SIG-M5 treated with dmso at 0.1 percent for 504 hours (cell line): ENCODE data around the gene GOLT1B.

ENCODE experiments used
- DNase-seq: peaks from one replicate; lab custom pipeline; 2025; ENCODE audit not compliant: unreplicated experiment; lab: John Stamatoyannopoulos, UW

Gene GOLT1B

DNA sequence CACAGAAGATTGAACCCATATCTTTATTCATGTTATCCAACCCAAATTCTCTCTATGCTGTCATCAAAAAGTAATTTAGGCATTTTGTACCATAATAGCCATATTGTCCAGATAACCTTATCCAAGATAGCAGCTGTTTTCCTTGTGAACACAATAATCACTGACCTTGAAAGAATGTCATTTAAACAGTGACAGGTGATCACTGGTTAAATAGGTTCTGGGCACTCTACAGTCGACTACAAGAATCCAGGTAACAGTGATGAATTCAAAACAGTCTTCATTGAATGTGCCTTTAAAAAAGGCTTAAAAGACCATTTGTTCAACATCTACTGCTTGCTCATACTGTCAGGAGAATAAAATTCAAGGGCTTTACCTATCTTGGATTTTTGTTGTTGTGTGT lies 20.0 kb downstream of the GOLT1B start:
- no peak for DNase-seq

DNA sequence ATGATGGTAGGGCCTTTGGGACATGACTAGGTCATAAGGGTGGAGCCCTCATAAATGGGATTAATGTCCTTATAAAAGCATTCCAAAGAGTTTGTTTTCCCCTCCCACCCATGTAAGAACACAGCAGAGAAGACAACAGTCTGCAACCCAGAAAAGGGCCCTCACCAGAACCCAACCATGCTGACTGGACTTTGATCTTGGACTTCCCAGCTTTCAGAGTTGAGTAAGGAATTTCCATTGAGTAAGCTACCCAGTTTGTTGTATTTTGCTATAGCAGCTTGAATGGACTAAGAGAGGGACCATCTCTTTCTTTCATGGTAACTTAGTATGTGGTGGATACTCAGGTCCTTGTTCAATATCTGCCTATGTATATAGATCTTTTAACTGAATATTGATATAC lies 21.6 kb downstream of the GOLT1B start:
- DNase-seq, result no peak

DNA sequence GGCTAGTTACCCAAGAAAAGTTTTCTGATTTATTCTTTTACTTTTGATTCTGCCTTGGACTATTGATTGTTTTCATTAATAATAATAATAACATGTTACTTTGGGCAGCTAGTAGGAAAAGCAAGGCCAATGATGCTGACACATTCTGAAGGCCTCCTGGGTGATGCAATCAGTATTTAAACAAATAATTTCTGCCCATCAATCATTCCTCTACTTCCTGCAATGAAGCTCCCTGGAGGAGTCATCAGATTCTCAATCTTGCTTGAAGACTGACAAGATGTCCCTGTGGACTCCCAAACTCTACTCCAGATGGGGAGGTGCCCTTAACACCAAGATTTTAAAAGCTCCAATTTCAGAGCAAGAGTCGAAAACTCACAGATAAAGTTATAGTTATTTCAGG lies 24.5 kb downstream of the GOLT1B start, which contains the start of gene SPX:
Gene SPX, plus strand, starts transcription at position 244 of the 400 bp plus-strand sequence. CDS start 177 bp downstream, outside the sequence.
- no peak for DNase-seq

DNA sequence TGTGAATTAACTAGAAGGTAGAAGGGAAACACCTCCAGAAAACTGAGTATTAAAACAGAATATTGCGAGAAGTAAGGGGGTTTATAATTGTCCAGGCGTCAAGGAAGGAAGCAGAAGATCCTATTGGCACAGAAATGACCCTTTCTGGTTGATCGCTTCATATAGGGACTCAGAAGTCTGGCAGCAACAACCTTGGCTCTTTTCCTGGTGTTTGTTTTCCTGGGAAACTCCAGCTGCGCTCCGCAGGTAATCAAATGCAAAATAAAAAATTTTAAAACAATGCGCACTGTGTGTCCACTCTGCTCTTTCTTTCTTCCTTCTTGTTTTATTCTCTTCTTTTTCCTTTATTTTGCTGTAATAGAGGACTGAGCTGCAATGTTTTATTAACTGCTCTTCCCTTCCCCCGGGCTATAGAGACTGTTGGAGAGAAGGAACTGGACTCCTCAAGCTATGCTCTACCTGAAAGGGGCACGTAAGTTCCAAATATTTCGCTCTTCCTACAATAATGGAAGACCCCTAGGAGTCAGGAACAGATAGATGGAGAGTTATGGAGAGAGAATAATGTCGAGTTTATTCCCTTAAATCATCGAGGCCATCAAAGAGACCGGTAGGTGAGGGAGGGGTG lies 25.2 kb downstream of the GOLT1B start:
- no peak for DNase-seq

DNA sequence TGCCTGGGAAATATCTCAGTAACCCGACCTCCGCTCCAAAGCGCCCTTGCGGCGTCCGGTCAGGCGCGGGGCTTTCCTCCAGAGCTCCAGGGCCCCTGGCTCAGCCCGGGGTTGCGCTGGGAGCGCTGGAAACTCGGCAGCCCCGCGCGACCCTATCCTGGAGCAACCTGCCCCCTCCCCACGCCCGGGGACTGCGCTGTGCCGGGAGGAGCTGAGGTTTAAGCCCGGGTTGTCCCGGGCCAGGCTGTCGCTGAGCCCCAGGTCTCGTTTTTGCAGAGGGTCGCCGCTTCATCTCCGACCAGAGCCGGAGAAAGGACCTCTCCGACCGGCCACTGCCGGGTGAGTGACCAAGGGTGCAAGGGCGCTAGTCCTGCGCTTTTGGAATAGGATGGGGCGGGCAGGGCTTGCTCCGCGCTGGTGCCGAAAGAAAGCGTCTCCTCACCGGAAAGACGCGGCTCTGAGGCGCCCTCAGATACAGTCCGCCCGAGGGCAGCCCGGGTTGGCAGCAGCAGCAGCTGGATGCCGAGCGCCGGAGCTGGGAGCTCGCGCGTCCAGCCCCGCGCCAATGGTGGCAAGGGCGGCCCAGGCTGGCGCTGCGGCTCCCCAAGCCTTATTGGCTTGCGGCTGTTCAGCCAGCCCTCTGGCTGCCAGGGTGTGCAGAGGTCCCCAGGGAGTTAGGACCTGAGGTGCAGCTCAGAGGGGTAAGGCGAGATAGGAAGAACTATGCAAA lies 26.0 kb downstream of the GOLT1B start:
- DNase-seq, result peak; percentile 21

DNA sequence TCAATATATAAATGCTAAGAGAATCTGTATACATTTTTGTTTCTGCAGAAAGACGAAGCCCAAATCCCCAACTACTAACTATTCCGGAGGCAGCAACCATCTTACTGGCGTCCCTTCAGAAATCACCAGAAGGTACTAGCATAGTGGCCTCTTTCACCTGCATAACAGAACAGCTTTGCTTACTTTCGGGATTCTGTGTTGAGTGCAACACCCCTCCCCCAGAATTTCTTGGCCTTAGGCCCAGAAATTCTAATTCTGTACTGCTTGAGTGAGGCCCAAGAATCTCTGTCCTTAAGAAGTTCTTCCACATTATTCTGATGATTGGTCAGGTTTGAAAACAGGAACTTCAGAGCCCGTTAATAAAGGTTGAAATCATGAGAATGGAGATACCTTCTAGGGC lies 27.4 kb downstream of the GOLT1B start:
- DNase-seq, result no peak

DNA sequence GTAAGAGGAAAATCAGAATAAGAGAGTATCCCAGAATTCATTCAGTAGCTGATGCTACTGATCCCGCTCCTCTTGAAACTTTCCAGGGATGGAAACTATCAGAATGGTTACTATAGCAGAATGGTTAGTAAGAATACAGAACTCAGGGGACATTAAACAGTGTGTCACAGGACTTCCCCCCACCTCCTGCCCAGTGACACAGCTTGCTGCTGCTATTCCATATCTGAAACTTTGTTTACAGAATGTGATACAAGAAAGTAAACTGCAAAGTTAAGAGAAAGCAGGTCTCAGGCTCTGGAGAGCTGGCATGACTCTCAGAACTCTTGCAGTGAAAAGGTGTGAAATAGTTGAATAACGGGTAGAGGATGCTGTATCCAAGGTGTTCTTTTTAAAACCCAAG lies 27.9 kb downstream of the GOLT1B start:
- DNase-seq, result no peak

DNA sequence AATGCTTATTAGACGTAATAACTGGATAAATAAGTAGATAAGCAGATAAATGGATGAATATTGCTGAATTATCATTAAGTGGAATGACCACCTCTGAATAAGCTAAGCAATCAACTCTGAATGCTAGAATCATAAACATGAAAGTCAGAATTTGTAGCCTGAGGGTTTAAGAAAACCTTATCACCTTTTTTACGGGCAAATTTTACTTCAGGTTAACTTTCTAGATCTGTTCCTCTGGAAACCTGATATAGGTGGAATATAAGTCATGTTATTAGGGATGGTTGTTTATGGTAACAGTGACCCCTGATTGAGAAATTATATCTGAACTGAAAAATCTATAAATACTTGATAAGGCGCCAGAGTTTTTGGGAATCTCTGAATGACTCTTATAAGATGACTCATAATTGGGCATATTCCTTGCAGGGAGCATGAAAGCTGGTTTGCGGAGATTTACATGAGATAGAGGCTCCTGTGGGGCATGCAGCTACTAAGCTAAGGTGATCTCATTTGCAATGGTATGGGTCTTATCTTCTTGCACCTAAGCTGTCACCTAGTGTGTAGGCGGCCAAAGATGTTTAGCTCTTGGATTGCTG lies 36.6 kb downstream of the GOLT1B start:
- DNase-seq, result no peak

DNA sequence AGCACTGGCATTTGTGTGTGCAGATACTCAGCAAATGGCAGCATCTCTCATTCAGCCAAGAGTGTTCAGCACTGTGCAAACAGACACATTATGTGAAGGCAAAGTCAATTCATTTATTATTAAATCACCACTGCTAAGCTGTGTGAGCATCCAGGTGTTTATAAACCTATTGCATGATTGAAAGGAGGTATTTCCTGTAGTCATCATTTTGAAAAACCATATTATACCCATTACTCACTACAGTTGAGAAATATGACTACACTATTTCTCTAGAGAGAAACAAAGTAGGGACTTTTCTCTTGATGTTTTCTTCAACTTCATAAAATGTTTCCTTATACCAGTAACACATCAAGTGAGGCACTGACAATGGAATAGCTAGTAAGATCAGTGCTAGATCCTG lies 38.2 kb downstream of the GOLT1B start:
- DNase-seq, result no peak

DNA sequence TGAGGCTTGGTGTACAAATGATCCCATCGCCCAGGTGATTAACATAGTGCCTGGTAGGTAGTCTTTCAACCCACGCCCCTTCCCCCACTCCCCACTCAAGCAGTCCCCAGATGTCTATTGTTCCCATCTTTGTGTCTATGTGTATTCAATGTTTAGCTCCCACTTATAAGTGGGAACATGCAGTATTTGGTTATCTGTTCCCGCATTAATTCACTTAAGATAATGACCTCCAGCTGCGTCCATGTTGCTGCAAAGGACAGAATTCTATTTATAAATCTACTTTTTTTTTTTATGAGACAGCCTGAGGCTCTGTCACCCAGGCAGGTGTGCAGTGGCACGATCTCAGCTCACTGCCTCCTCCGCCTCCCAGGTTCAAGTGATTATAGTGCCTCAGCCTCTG lies 40.2 kb downstream of the GOLT1B start:
- DNase-seq, result no peak

DNA sequence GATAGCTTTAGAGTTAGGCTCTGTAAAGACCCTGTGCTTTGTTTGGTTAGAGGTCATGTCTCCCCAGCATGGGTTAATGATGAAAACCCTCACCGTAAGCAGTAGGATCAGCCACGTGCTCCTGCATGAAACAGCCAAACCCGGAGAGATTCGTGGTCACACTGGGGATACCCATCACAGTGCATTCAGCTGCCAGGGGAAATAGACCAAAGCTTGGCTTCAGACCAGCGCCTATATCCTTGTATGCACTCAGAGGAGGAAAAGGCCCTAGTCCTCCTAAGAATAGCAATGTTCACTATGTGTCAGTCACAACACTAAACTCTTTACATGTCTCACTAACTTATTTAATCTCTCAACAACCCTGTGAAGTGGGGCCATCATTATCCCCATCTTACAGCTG lies 40.8 kb downstream of the GOLT1B start:
- no peak for DNase-seq

DNA sequence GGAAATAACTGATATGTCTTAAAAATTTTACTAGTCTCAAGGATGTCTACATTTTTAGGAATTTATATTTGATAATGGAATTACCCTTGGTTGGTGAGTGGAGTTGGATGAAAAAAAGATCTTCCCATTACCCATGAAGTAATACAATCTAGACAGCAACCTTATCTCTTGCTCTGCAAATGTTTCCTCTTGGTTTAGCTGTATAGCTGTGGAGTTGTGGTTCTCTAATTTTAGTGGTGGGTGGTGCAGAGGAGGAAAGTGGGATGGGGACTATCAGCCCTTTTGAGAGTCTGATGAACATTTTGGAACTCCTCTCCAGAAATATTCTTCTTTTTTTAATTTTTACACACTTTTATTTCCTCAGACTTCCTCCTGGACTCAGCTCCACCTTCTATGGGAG lies 41.6 kb downstream of the GOLT1B start:
- no peak for DNase-seq

DNA sequence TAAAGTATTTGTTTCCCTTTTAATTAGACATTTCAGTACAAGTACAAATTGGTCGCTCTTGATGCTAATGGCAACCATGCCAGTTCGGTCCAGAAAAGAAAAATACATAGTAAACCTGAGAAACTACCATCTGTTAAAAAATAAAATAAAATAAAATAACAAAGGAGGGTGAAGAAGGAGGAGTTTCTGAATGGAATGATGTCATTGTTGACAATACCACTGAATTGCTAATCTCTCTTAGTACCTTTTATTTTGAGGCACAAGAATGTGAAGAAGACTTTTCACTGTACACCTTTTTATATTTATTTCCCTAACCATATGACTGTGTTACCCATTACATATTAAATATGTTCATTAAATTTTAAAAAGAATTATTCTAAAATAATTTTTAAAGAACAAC lies 44.0 kb downstream of the GOLT1B start:
- no peak for DNase-seq

DNA sequence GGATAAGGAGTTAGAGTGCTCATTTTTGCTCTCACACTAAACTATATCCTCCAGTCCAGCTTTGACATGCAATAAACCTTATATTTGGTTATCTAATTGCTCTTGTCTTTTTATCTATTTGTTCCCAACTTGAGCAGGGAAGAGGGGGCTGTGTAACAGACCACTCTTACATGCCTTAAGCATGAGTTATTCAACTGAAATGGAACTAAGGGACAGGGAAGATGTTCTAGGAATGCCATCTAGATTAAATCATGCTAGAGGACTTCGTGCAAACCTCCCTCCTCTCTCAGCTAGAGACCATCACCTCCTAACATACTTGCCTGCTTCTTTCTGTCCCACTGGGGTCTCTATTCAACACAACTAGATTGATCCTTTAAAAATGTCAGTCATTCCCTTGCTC lies 45.1 kb downstream of the GOLT1B start:
- DNase-seq, result no peak

DNA sequence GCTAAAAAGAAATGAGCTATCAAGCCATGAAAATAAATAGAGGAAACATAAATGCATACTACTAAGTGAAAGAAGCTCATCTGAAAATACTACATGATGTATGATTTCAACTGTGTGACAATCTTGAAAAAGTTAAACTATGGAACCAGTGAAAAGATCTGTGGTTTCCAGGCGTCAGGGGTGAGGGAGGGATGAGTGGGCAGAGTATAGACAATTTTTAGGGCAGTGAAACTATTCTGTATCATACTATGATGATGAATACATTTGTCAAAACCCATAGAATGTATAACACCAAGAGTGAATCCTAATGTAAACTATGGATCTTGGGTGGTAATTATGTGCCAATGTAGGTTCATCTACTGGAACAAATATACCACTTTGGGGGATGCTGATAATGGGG lies 45.8 kb downstream of the GOLT1B start:
- DNase-seq, result no peak

DNA sequence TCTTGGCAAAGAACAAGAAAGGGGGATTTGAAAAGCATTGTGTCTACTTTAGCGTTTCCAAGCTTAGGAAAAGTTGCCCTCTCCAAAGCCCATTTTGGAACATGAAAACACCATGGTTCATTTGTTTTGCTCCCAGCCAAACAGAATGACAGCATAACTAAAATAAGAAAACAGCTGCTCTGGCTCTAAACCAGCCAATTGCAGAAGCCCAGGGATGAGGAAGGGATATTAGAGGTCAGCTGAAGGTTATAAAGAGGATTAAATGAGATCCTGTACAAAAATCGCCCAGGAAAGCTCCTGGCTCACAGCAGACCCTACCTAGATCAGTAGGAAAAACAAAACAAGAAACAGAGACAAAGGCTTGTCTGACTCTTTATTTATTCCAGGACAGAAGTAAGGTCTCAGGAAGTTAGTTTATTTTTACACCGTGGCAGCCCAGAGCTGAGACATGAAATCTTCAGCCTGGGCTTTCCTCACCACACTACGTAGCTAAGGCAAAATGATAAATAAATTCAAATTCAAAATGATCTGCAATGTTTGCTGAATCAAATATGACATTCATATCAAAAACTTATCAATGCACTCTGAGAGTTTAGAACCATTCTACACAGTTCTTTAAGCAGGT lies 50.4 kb downstream of the GOLT1B start:
- no peak for DNase-seq

DNA sequence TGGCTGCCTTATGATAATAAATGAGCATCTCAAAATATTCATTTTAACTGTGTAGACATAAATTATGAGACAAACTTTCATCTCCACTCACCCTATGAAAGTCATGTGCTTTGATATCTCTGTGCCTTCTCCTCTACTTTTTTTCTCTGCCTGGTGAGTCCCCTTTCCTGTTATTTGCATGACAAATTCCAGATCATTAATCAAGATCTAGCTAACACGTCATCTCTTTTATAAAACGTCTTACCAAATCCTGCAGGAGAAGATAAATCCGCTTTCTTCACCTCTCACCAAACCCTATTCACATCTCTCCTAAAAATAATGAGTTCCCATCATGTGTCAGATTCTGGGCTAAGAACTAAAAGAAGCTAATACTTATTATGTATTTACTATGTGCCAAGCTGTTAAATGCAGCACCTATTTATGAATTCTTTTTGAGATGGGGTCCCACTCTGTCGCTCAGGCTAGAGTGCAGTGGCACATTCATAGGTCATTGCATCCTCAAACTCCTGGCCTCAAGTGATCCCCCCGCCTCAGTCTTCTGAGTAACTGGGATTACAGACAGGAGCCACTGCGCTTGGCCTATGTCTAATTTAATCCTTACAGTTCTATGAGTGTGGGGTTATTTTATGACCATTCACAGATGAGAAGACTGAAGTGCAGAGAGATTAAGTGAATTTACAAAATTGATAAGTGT lies 51.2 kb downstream of the GOLT1B start:
- DNase-seq, result no peak

DNA sequence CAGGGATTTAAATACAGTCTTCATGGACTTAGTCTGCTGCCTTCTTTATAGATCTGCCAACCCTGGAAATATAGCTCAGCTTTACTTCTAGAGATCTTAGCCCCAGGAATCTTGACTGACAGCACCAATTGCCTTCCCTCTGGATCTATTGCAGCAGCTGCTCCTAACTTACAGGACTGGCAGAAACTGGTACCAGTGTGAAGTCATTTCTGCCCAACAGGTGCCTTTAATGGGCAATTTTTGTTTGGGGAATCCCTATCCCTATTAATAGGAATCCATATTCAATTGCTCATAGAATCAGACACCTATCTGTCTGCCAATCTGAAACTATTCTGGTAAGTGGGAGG lies 51.7 kb downstream of the GOLT1B start:
- no peak for DNase-seq

DNA sequence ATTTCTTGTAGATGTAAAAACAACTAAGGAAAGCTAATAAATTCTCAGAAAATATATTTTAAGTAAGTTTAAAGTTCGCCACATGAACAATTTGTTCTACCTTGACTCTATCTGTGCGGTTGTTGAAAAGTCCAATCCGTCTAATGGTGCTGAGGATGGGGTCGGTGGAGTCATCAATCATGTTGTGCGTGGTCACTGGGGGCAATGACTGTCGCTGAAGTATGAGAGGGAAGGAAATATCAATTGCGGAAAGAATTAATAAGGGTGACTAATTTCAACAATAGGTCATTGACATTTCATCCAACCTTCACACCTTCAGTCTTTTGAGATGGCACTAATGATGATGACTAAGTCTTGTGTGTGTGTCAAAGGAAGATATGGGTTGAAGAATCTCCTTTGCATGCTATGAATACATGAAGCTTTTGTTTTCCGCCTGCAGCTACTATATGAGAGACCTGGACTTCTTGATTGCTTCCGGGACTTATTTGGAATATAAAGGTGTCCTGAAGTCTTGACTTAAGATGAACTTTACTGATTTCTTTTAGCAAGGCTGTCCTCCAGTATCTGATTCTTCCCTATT lies 56.6 kb downstream of the GOLT1B start:
- no peak for DNase-seq

DNA sequence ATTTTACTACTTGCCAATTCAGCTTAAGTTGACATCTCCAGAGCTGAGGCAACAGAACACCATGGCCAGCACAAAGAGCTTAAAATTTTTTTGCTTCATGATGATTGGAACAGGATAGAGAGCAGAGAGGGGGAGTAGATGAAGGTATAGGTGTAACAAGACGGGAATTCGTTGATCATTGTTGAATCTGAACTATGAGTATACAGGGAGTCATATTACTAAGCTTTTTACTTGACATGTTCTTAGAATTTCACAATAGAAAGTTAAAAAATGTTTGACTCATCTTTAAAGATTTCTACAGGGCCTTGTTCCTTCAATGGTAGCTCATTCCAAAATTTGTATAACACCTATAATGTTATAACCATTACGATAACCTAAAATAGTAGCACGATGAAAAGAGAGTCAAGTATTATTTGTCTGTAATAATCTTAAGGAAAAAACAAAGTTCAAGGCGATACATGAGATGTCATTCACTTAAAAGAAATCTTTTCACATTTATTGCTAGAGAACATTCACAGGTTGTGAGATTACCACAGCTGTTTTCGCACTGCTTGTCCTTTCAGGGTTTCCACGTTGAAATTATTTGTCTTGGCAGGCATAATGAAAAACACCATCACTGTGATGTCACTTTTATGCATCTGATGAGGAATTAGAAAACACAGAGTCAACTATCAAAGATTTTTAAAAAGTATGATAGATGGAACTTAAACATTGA lies 58.4 kb downstream of the GOLT1B start:
- DNase-seq, result no peak

DNA sequence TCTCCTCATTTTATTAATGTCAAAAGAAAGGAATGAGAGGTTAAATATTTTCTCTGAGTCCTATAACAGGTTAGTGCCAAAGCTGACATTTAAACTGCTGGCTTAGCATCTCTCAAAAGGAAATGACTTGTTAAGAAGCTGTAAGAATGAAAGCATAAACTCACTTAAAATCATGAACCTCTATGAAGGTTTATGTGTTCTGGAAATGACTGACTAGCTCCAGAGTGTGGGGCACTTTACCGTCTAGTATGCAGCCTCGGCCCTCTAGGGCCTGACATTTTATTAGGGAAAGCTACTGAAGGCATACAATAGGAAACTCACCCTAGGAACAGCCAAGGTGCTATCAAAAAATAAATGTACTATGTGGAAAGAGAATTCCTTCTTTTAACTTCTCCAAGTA lies 59.6 kb downstream of the GOLT1B start:
- no peak for DNase-seq
